Neuron (in vitro differentiated cells): ENCODE measurements around the gene ARAF.
A peak's percentile ranks its signal among the peaks of the same experiment; 100 is the strongest.
"Not testable (repeated sequence)": the region's sequence is repeated elsewhere in the genome, so short reads cannot be mapped to it uniquely, and the experiment has no call there.

Experiments used
- H2AFZ ChIP-seq: one replicate; pipeline ENCODE4 v1.6.1; 2013; ENCODE audit warnings: low read depth, mild to moderate bottlenecking, inconsistent platforms, low read length, moderate library complexity
- H3K27me3 ChIP-seq: one replicate; pipeline ENCODE4 v1.6.1; 2013; ENCODE audit warnings: low read length; ENCODE audit not compliant: insufficient read depth
- H3K36me3 ChIP-seq: one replicate; pipeline ENCODE4 v1.6.1; 2013; ENCODE audit warnings: low read length; ENCODE audit not compliant: insufficient read depth
- H3K4me1 ChIP-seq: one replicate; pipeline ENCODE4 v1.6.1; 2013; ENCODE audit warnings: low read length; ENCODE audit not compliant: insufficient read depth
- H3K4me3 ChIP-seq: 2 replicates; pipeline ENCODE4 v1.5.1; 2013; ENCODE audit warnings: mild to moderate bottlenecking, low read length, moderate library complexity
- H3K9me3 ChIP-seq: one replicate; pipeline ENCODE4 v1.6.1; 2013; ENCODE audit warnings: low read length

Gene ARAF

DNA sequence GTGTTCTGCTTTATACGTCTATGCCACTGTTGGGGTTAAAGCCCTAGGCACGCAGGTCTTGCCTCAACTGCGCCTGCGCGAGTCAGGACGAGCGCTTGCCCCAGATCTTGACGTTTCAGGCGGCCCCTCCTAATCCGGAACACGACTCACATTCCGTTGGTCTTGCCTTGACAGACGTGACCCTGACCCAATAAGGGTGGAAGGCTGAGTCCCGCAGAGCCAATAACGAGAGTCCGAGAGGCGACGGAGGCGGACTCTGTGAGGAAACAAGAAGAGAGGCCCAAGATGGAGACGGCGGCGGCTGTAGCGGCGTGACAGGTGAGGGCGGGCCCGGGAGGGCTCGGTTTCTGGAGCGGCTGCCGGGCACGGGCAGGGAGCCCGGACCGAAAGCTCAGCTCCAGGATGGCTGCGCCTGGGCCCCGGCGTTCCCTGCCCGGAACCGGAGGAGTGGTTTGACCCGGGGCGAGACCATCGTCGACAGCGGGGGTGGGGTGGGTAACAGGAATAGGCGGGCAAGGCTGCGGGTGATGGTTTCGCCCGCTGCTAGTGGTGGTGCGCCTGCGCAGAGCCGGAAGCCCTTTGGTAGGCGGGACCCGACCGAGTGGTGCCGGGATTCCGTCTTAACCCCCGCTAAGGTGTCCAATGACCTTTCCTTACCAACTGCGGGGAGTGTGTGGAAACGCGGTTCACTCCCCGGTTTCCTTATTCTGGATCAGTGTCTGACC is at the start of gene ARAF:
Gene ARAF (plus strand): TSS at position 272 of the 725 bp plus-strand sequence. CDS start 1,763 bp downstream, outside the sequence.
- H3K36me3 ChIP-seq, result peaks cover 12% of the 10 kb centered on the region
- H3K4me3 ChIP-seq, result peak within 1 kb of the TSS; percentile 83
- H3K9me3 ChIP-seq, result no peaks in the 10 kb centered on the region
- peaks cover 11% of the 10 kb centered on the region for H3K4me1 ChIP-seq
- no peaks in the 10 kb centered on the region for H3K27me3 ChIP-seq
- peak within 1 kb of the TSS; percentile 66 for H2AFZ ChIP-seq

DNA sequence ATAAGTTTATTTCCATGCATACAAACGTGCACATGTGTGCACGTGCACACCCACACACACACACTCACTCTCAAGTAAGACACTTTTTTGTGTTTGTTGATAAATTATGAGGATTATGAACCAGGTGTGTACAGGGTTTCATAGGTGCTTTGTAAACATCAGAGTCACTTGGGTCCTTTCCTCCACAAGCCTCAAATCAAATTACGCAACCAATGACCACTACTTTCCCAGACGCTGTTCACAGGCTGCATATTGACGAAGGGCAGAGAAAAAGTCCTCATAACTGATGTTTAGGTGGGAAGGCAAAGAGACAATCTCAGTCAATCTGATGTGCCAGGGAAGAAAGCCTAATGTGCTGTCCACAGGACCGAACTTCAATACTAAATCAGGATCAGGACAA is 48.6 kb upstream of the ARAF start:
- peak overlapping the region; percentile 24 for H3K4me3 ChIP-seq
- H3K4me1 ChIP-seq, H3K36me3 ChIP-seq, H3K9me3 ChIP-seq, H3K27me3 ChIP-seq, H2AFZ ChIP-seq: not testable (repeated sequence)

DNA sequence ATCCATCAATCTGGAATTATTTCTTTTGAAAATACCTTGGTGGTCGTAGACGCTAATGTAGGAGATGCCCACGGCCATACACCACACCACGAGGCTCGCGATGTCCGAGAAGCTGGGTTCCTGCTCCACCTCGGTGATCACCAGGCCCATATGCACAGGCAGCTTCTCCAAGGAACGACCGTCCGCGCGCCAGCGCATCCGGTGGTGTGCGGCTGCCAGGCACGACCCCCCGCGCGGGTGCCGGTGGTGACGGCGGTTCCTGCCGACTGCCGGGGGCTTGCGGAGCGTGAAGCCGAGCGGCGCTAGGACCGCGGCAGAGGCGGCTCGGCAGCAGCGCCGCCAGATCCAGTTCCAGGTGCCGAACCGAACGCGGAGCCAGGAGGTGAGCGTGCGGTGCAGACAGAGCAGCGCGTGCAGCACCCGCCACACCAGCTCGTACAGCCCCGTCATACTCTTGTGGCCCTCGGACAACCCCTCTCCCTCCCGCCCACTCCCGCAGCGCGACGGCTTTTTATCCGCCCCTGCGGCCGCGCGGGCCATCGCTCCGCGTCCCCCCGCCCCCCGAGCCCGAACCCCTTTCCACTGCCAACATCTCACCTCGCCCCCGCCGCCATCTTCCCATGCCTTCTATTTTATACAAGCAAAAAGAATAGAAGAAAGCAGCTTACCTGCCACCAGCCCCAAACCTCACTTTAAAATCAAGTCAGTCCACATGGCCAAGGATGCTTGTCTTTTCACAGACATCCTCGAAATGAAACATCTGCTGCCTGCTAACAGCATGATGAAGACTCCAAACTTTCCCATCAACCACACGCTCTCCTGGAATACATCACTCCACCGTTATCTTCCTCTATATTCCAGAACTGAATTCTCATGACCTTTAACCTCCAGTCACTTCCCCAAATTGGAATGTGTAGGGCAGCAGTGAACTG is 47.7 kb upstream of the ARAF start:
- H3K4me3 ChIP-seq, result peak overlapping the region; percentile 59
- not testable (repeated sequence) for H3K4me1 ChIP-seq, H2AFZ ChIP-seq

DNA sequence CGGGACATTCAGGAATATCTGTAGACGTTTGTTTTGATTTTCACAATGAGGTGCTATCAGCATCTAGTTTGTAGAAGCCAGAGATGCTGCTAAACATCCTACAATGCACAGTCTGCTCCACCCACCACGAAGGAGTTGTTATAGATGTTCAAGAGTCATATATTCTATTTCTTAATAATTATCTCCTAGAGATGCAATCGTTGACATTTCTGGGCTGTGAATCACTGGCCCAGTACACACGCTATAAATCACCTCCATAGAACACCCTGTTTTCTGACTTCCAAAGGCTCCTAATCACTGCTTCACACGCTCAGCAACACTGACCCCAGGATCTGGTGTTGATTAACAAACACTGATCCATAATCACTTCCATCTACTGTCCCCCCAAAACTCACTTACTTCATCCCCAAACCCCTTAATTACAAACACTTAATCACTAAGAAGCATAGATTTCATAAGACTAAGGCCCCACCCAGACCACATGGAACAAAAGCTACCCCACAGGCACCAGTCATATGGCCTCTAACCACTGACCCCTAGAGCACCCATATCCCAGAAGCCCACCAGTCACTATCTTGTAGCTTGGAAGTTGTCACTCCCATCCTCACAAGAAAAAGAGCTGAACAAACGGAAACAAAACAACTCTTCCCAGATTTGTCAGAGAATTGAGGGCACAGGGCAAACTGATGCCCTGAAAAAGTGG is 46.3 kb upstream of the ARAF start:
- Histone ChIP-seq H3K4me3 (no peak overlapping the region), H2AFZ (no peak overlapping the region), H3K4me1 (peaks cover 3% of the 10 kb centered on the region), H3K9me3 (no peaks in the 10 kb centered on the region), H3K36me3 (no peaks in the 10 kb centered on the region), H3K27me3 (no peaks in the 10 kb centered on the region)

More for the DNA sequence above, 47.7 kb upstream of the ARAF start:
- H3K9me3 ChIP-seq, H3K27me3 ChIP-seq, H3K36me3 ChIP-seq: not testable (repeated sequence)

DNA sequence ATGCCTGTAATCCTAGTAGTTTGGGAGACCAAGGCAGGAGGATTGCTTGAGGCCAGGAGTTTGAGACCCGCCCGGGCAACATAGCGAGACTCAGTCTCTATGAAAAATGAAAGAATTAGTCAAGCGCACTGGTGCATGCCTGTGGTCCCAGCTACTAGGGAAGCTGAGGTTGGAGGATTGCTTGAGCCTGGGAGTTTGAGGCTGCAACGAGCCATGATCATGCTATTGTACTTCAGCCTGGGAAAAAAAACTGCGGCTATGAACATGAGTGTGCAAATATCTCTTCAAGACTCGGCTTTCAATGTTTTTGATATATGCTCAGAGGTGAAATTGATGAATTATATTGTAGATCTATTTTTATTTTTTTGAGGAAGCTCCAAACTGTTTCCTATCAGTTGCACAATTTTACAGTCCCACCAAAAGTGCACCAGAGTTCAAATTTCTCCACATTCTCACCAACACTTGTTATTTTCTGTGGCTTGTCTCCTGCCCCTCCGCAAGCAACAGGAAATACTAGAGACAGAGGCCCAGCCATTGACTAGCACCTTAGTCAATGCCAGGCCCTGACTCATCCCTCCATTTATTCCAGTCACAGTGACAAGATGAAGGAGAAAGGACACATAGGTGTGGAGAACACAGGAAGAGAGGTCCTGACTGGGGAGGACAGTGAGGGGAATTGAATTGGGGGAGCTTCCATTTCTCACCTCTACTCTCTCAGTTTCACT is 44.9 kb upstream of the ARAF start:
- H3K9me3 ChIP-seq, result no peaks in the 10 kb centered on the region
- no peak overlapping the region for H2AFZ ChIP-seq
- no peak overlapping the region for H3K4me3 ChIP-seq
- H3K4me1 ChIP-seq, result peaks cover 3% of the 10 kb centered on the region
- H3K36me3 ChIP-seq, result no peaks in the 10 kb centered on the region
- H3K27me3 ChIP-seq, result no peaks in the 10 kb centered on the region

DNA sequence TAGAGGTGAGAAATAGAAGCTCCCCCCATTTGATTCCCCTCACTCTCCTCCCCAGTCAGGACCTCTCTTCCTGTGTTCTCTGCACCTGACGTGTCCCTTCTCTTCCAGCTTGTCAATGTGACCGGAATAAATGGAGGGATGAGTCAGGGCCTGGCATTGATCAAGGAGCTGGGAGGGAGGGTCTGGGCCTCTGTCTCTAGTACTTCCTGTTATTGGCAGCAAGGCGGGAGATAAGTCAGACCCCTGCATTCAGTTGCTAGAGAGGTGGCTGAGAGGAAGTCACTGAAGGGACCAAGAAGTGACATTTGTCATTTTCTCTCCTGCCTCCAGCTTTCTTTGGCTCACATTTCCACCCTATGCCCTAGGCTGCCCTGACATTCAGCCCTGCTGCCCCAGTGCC is 42.9 kb upstream of the ARAF start:
- Histone ChIP-seq H2AFZ (no peak overlapping the region), H3K9me3 (no peaks in the 10 kb centered on the region), H3K4me1 (peaks cover 3% of the 10 kb centered on the region), H3K4me3 (no peak overlapping the region), H3K36me3 (no peaks in the 10 kb centered on the region), H3K27me3 (no peaks in the 10 kb centered on the region)

DNA sequence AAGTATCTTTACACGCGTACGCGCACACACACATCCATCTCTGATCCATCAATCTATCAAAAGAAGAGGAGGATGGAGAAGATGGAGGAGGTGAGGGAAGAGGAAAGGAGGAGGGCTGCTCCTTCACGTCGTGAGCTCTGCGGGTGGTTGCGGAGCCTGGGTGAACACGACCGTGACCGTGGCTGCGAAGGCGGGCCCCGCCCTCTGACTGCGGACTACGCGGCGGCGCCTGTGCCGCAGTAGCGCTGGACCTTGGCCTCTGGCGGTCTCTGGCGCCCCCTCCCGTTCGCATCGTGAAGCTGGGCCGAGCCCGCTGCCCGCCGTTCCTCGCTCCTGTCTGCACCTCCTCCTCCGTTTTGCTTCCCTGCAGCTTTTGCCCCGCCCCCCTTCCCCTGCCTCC is 37.7 kb upstream of the ARAF start:
- no peaks in the 10 kb centered on the region for H3K4me1 ChIP-seq
- peak overlapping the region; percentile 46 for H2AFZ ChIP-seq
- H3K9me3 ChIP-seq, result peaks cover 2% of the 10 kb centered on the region
- no peaks in the 10 kb centered on the region for H3K36me3 ChIP-seq
- peak overlapping the region; percentile 32 for H3K4me3 ChIP-seq
- peaks cover 10% of the 10 kb centered on the region for H3K27me3 ChIP-seq

DNA sequence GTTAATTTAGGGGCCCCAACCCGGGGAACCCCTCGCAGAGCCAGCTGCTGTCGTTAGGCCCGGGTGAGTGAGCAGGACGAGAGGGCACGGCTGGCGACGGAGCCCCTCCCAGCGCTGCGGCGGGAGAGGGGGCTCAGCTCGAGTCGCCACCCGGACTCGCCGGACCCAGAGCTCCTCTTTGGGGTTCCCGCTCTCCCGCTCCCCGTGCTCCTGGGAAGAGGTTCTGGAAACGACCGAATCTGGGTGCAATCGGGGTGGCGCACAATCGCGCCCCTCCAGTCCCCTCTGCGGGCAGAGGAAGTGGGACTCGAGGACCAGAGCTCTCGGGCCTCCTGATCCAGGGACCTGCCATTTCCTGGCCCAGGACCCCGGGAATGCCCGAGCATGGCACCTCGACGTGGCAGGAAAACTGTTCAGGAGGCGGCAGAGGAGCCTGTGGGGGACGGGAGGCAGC is 37.3 kb upstream of the ARAF start:
- Histone ChIP-seq H3K4me3 (peak overlapping the region; percentile 32), H2AFZ (peak overlapping the region; percentile 46), H3K4me1 (no peaks in the 10 kb centered on the region), H3K9me3 (peaks cover 2% of the 10 kb centered on the region), H3K27me3 (peaks cover 10% of the 10 kb centered on the region), H3K36me3 (no peaks in the 10 kb centered on the region)

DNA sequence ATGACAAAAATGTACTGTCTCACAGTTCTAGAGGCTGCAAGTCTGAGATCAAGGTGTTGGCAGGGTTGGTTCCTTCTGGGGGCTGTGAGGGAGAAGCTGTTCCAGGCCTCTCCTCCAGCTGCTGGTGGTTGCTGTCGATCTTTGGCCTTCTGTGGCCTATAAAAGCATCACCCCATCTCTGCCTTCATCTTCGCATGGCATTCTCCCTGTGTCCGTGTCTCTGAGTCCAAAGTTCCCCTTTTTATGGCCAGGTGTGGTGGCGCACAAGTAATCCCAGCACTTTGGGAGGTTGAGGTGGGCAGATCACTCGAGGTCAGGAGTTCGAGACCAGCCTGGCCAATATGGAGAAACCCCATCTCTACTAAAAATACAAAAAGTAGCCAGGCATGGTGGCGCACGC is 31.5 kb upstream of the ARAF start:
- Histone ChIP-seq H3K4me3 (no peak overlapping the region), H3K27me3 (peaks cover 14% of the 10 kb centered on the region), H3K4me1 (no peaks in the 10 kb centered on the region), H2AFZ (no peak overlapping the region), H3K9me3 (peaks cover 2% of the 10 kb centered on the region), H3K36me3 (no peaks in the 10 kb centered on the region)

DNA sequence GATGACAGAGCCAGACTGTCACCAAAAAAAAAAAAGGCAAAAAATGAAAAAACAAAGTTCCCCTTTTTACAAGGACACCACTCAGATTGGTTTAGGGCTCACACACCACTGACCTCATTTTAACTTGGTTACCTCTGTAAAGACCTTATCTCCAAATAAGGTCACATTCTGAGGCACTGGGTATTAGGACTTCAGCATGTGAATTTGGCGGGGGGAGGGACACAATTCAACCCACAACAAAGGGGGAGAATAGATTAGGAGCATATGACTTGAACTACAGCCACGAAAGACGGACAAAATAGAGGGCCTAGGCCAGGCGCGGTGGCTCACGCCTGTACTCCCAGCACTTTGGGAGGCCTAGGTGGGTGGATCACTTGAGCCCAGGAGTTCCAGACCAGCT is 31.0 kb upstream of the ARAF start:
- Histone ChIP-seq H3K36me3 (no peaks in the 10 kb centered on the region), H3K27me3 (peaks cover 14% of the 10 kb centered on the region), H3K9me3 (peaks cover 2% of the 10 kb centered on the region), H2AFZ (no peak overlapping the region), H3K4me3 (no peak overlapping the region), H3K4me1 (no peaks in the 10 kb centered on the region)

DNA sequence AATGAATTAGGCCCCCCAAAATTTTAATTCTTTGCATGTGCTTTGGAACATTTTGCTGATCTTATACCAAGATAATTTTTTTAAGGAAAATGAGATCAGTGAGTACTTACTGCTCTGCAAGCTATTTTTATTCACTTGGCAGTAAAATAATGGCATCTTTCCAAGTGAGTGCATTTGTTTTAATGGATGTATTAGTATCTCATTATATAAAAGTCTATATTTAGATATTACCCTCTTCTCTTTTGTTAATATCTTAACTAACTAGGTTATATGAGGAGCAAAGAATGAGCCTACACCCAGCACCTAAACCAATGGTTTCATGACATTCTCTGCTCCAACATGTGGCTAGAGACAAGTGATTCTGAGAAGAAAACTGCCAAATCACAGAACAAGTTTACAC is 21.1 kb upstream of the ARAF start:
- Histone ChIP-seq H3K4me1 (no peaks in the 10 kb centered on the region), H3K4me3 (no peak overlapping the region), H3K9me3 (no peaks in the 10 kb centered on the region), H3K27me3 (no peaks in the 10 kb centered on the region), H2AFZ (no peak overlapping the region), H3K36me3 (no peaks in the 10 kb centered on the region)

DNA sequence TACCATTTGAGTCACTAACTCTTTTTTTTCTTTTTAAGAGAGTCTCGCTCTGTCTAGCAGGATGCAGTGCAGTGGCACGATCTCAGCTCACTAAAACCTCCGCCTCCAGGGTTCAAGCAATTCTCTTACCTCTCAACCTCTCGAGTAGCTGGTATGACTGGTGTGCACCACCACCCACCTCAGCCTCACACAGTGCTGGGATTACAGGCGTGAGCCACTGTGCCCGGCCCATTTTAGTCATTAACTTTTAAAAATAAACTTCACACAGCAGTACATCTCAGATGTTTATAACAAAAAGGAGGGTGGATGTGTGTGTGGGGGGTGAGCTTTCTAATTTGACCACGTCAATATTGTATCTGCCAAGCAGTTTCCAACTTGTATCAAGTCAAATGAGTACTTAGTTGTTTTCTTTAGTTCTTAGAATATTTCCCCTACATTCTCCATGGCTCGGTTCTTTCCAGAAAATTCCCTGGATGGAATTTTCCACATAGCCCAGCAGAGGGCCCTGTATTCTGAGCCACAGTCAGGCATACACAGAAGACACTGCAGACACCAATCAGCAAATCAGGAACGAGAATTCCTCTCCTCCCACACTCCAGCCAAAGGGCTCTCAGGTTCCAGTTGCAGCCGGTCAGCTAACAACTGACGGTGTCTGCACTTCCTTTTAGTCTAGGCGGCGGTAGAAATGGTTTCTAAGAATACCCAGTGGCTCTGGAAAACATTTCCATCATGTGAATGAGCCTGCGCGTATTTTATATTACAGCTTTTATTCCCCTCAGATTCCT is 20.1 kb upstream of the ARAF start:
- Histone ChIP-seq H3K9me3 (no peaks in the 10 kb centered on the region), H3K4me3 (no peak overlapping the region), H3K27me3 (no peaks in the 10 kb centered on the region), H3K4me1 (no peaks in the 10 kb centered on the region), H2AFZ (peak overlapping the region; percentile 29), H3K36me3 (no peaks in the 10 kb centered on the region)
